Measurements from ENCODE around the gene MIOX.

DNA sequence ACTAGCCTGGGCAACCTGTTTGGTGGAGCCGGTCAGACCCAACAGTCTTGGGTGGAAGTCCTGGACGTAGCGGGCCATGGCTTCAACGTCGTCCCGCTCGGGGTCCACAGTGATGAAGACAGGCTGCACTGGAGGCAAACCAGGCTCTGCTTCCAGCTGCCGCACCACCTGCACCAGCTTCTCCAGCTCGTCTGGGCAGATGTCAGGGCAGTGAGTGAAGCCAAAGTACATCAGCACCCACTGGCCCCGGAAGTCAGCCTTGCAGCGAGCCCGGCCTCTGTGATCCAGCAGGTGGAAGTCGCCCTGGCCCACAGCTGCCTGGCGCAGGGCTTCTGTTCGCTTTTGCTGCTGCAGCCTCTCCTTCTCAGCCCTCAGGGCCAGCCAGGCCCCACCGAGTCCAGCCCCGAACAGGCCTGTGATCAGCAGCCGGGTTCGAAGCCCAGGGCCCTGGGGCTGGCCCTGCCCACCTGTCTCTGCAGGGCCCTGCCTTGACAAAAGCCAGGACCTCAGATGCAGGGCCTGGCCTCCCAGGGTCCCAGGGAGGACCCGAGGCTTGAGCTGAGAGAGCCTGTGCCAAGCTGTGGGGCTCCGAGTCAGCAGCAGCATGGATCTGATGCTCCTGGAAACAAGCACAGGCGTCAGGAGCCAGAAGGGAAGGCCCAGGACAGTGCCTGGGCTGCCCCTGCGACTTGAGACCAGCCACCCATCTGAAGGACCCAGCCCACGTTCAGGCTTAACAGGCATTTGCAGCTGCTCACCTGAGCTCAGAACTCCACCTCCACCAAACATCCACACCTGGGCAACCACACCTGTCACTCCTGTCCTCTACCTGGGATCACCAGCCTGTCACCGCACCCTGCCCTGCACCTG, 37.4 kb downstream of the MIOX start:
- TF ChIP-seq, protein P1, sequence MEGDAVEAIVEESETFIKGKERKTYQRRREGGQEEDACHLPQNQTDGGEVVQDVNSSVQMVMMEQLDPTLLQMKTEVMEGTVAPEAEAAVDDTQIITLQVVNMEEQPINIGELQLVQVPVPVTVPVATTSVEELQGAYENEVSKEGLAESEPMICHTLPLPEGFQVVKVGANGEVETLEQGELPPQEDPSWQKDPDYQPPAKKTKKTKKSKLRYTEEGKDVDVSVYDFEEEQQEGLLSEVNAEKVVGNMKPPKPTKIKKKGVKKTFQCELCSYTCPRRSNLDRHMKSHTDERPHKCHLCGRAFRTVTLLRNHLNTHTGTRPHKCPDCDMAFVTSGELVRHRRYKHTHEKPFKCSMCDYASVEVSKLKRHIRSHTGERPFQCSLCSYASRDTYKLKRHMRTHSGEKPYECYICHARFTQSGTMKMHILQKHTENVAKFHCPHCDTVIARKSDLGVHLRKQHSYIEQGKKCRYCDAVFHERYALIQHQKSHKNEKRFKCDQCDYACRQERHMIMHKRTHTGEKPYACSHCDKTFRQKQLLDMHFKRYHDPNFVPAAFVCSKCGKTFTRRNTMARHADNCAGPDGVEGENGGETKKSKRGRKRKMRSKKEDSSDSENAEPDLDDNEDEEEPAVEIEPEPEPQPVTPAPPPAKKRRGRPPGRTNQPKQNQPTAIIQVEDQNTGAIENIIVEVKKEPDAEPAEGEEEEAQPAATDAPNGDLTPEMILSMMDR (IDR thresholded peaks at IDR 0.05), result no peak
- no peak for TF ChIP-seq POLR2A (IDR thresholded peaks at IDR 0.05)
